ENCODE measurements around the gene CALCOCO1. TPM values are rescaled to one million over a fixed set of nuclear protein-coding genes. Genes with fewer than 3 reads are reported as not detected.
"Not testable (repeated sequence)": the region's sequence is repeated elsewhere in the genome, so short reads cannot be mapped to it uniquely, and the experiment has no call there.

Gene CALCOCO1
- total RNA-seq, 1 donor from 2014 or later, result 212 TPM

GRCh38 chr12:53720946-53721345, 6.3 kb downstream of the CALCOCO1 start:
- TF ChIP-seq CTCF (IDR thresholded peaks at IDR 0.05), result no peak
- peaks cover 92% of the 10 kb centered on the region for H3K36me3 ChIP-seq
- no peak overlapping the region for H3K4me3 ChIP-seq
- ATAC-seq, result no peak
- intact Hi-C loops (cut with DNase I), result no loop called here
- no peaks in the 10 kb centered on the region for H3K27me3 ChIP-seq (ENCODE audit: low read depth)
- no peak for DNase-seq
- no peak overlapping the region for H3K27ac ChIP-seq
- H3K4me1 ChIP-seq, result peaks cover 9% of the 10 kb centered on the region
- H3K9me3 ChIP-seq, result no peaks in the 10 kb centered on the region

DNA sequence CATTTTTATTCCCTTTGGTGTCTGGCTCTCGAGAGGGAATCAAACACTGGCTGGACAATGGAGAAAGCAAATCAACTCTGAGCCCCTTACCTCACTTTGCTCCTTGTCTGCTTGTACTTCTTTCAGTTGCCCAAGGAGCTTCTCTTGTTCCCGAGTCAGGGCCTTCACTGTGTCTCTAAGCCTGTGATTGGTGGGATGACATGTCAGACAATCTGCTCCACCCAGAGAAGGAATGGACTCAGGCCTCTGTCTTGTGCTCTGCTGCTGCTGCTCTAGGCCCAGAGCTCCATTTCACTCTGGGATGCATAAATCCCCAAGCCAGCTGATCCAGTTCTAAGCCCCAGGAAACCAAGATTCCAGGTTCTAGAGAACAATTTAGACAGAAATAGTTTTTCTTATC, 7.6 kb downstream of the CALCOCO1 start:
- Histone ChIP-seq H3K27ac (no peak overlapping the region), H3K4me1 (no peaks in the 10 kb centered on the region), H3K9me3 (no peaks in the 10 kb centered on the region), H3K36me3 (peaks cover 100% of the 10 kb centered on the region), H3K4me3 (no peak overlapping the region), H3K27me3 (ENCODE audit: low read depth) (no peaks in the 10 kb centered on the region)
- no peak for TF ChIP-seq CTCF (IDR thresholded peaks at IDR 0.05)
- DNase-seq, result no peak
- no peak for ATAC-seq
- intact Hi-C loops (cut with DNase I), result no loop called here

DNA sequence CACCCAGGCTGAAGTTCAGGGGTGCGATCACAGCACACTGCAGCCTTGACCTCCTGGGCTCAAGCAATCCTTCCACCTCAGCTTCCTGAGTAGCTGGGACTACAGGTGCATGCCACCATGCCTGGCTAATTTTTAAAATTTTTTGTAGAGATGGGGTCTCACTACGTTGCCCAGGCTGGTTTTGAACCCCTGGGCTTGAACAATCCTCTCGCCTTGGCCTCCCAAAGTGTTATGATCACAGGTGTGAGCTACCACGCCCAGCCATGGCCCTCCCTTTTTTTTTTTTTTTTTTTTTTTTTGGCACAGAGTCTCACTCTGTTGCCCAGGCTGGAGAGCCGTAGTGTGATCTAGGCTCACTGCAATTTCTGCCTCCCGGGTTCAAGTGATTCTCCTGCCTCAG, 8.7 kb downstream of the CALCOCO1 start:
- H3K4me3 ChIP-seq; DNase-seq; H3K4me1 ChIP-seq; H3K27me3 ChIP-seq (ENCODE audit: low read depth); intact Hi-C loops (cut with DNase I); H3K27ac ChIP-seq; ATAC-seq; H3K9me3 ChIP-seq: not testable (repeated sequence)
- peaks cover 100% of the 10 kb centered on the region for H3K36me3 ChIP-seq

DNA sequence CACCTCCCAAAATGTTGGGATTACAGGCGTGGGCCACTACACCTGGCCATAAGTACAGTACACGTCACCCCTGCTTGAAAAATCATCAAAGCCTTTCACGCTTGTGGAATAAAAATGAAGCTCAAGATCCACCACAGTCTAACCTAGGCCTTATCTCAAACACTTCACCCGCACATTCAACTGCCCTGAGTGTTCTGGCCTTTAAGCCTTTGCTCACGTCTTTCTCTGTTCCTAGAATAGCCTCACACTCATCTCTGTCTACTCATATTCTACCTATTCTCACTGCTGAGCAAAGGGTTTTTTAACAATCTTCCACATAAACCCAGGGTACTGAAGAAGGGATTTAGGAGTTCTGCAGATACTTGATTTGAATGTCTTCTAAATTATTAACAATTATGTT, 9.9 kb downstream of the CALCOCO1 start:
- no peak for DNase-seq
- Histone ChIP-seq H3K36me3 (peaks cover 100% of the 10 kb centered on the region), H3K27ac (no peak overlapping the region), H3K27me3 (ENCODE audit: low read depth) (no peaks in the 10 kb centered on the region), H3K4me1 (no peaks in the 10 kb centered on the region), H3K4me3 (no peak overlapping the region), H3K9me3 (no peaks in the 10 kb centered on the region)
- TF ChIP-seq CTCF (IDR thresholded peaks at IDR 0.05), result no peak
- ATAC-seq, result no peak
- intact Hi-C loops (cut with DNase I), result no loop called here

DNA sequence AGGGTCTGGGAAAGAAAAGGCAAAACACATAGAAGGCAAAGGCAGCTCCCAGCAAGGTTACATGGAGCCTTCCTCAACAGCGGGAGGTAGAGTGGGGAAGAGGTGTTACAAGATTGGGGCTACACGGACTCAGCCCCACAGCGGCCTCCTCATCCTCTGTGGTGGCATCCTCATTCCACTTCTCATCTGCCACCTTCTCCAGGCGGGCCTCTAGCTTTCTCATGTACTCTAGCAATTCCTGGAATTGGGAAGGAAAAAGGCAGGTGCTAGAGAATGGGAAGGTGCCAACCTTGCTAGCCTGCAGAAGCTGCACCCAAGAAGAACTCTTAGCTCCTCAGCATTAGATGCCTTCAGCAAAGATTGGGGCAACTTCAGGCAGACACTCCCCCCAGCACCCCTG, 13.2 kb downstream of the CALCOCO1 start:
- H3K9me3 ChIP-seq, result no peaks in the 10 kb centered on the region
- intact Hi-C loops (cut with DNase I), result no loop called here
- no peak for TF ChIP-seq CTCF (IDR thresholded peaks at IDR 0.05)
- ATAC-seq, result no peak
- peaks cover 77% of the 10 kb centered on the region for H3K36me3 ChIP-seq
- H3K27me3 ChIP-seq (ENCODE audit: low read depth), result no peaks in the 10 kb centered on the region
- no peak for DNase-seq
- no peak overlapping the region for H3K27ac ChIP-seq
- H3K4me1 ChIP-seq, result no peaks in the 10 kb centered on the region
- H3K4me3 ChIP-seq, result no peak overlapping the region

GRCh38 chr12:53713516-53713915, 13.7 kb downstream of the CALCOCO1 start:
- H3K36me3 ChIP-seq, result peaks cover 72% of the 10 kb centered on the region
- H3K27ac ChIP-seq, result no peak overlapping the region
- DNase-seq, result no peak
- no peak overlapping the region for H3K4me3 ChIP-seq
- no peak for ATAC-seq
- intact Hi-C loops (cut with DNase I), result no loop called here
- no peaks in the 10 kb centered on the region for H3K9me3 ChIP-seq
- H3K4me1 ChIP-seq, result no peaks in the 10 kb centered on the region
- no peaks in the 10 kb centered on the region for H3K27me3 ChIP-seq (ENCODE audit: low read depth)
- TF ChIP-seq CTCF (IDR thresholded peaks at IDR 0.05), result no peak
